Measurements from ENCODE around the gene MYRFL.

MYRFL gene

GRCh38 chr12:69900720-69901131, 75.7 kb downstream of the MYRFL start:
- DNase-seq, result peak; percentile 96

- DNase-seq, result peak; percentile 30
These were observed 76.3 kb downstream of the MYRFL start for GRCh38 chr12:69901221-69901905.

- DNase-seq, result peak; percentile 94
These were observed 78.5 kb downstream of the MYRFL start for GRCh38 chr12:69903548-69903947.

- DNase-seq, result peak; percentile 19
These were observed 79.8 kb downstream of the MYRFL start for GRCh38 chr12:69904777-69905176.

- no peak for DNase-seq
These were observed 80.8 kb downstream of the MYRFL start for GRCh38 chr12:69905801-69906200.

- no peak for DNase-seq
These were observed 81.6 kb downstream of the MYRFL start for GRCh38 chr12:69906411-69907216.

GRCh38 chr12:69908203-69908602, 83.2 kb downstream of the MYRFL start:
- DNase-seq, result no peak

- DNase-seq, result no peak
These were observed 85.7 kb downstream of the MYRFL start for GRCh38 chr12:69910694-69911093.

- no peak for DNase-seq
These were observed 88.5 kb downstream of the MYRFL start for GRCh38 chr12:69913526-69913925.

- no peak for DNase-seq
These were observed 90.9 kb downstream of the MYRFL start for GRCh38 chr12:69915964-69916363.

GRCh38 chr12:69916544-69917235, 91.7 kb downstream of the MYRFL start:
- no peak for DNase-seq

- no peak for DNase-seq
These were observed 93.3 kb downstream of the MYRFL start for GRCh38 chr12:69918287-69918686.

- no peak for DNase-seq
These were observed 94.5 kb downstream of the MYRFL start for GRCh38 chr12:69919495-69919894.

GRCh38 chr12:69921831-69922230, 96.8 kb downstream of the MYRFL start:
- no peak for DNase-seq

GRCh38 chr12:69922999-69923398, 98.0 kb downstream of the MYRFL start:
- no peak for DNase-seq

- DNase-seq, result no peak
These were observed 100.3 kb downstream of the MYRFL start for GRCh38 chr12:69925291-69925690.

GRCh38 chr12:69927164-69927563, 102.1 kb downstream of the MYRFL start:
- no peak for DNase-seq

GRCh38 chr12:69929125-69929524, 104.1 kb downstream of the MYRFL start:
- DNase-seq, result no peak

- no peak for DNase-seq
These were observed 104.5 kb downstream of the MYRFL start for GRCh38 chr12:69929531-69929930.

- no peak for DNase-seq
These were observed 106.5 kb downstream of the MYRFL start for GRCh38 chr12:69931569-69931968.

- DNase-seq, result no peak
These were observed 107.1 kb downstream of the MYRFL start for GRCh38 chr12:69932154-69932553.

- DNase-seq, result peak; percentile 26
These were observed 107.9 kb downstream of the MYRFL start for GRCh38 chr12:69932676-69933552.

- DNase-seq, result no peak
These were observed 109.0 kb downstream of the MYRFL start for GRCh38 chr12:69934011-69934410.

All from eye (tissue), 1 donor.